A549 (cell line): ENCODE measurements around the gene MMP1. TPM values are rescaled to one million over a fixed set of nuclear protein-coding genes. Genes with fewer than 3 reads are reported as not detected.

Experiments used
- ATAC-seq, 2 experiments: fragments of 200-7000 bp in 1 of 2; fragments of >200 bp in 1 of 2; cut with Nextera tagmentation in 1 of 2; cut with Tn5 transposase in 1 of 2; 3 replicates each; pipeline versions ENCODE4 v1.8.0 to v1.9.1; 2018 to 2020; ENCODE audit warnings: mild to moderate bottlenecking in 1 of 2, moderate library complexity in 1 of 2
- CTCF ChIA-PET: fragments of 300-600 bp; sonication (Branson Sonifier 250); formaldehyde crosslinking; extraction: SDS; loops from one replicate; lab custom pipeline; 2021; ENCODE audit warnings: antibody characterized with exemption, inconsistent platforms; lab: Yijun Ruan, JAX
- POLR2A ChIA-PET: fragments of 350-600 bp; formaldehyde crosslinking; extraction: SDS; loops from one replicate; lab custom pipeline; 2021; ENCODE audit warnings: antibody characterized with exemption, inconsistent platforms; lab: Yijun Ruan, JAX
- DNase-seq, 2 experiments: peaks; one replicate each; pipeline versions ENCODE4 v3.0.0 to v3.0.0-alpha.2; 2011 to 2016; ENCODE audit warnings: low read depth in 1 of 2, low spot score in 1 of 2
- FAIRE-seq: peaks from 2 replicates; lab custom pipeline; 2011; peaks lifted over from hg19 to GRCh38; lab: Jason Lieb, UNC
- H3K27ac ChIP-seq, 2 experiments: fragments of >200 bp; sonication (Bioruptor Twin); formaldehyde crosslinking; 3 replicates each; pipeline ENCODE4 v1.5.1; 2016 to 2017
- H3K4me1 ChIP-seq: fragments of >200 bp; sonication (Bioruptor Twin); formaldehyde crosslinking; 3 replicates; pipeline ENCODE4 v1.6.1; 2016
- H3K4me2 ChIP-seq: fragments of >200 bp; sonication (Bioruptor Twin); formaldehyde crosslinking; 3 replicates; pipeline ENCODE4 v1.6.1; 2016
- H3K4me3 ChIP-seq: fragments of >200 bp; sonication (Bioruptor Twin); formaldehyde crosslinking; 3 replicates; pipeline ENCODE4 v1.5.1; 2016
- H3K9me3 ChIP-seq: fragments of >200 bp; sonication (Bioruptor Twin); formaldehyde crosslinking; 3 replicates; pipeline ENCODE4 v1.6.1; 2016
- CBX8 ChIP-seq: fragments of 200-600 bp; sonication (generic); IDR thresholded peaks from 2 replicates; pipeline ENCODE4 v1.6.1; 2016
- CEBPB ChIP-seq, 2 experiments: fragments of >200 bp in 1 of 2; sonication (Bioruptor Twin) in 1 of 2; formaldehyde crosslinking in 1 of 2; IDR thresholded peaks; 2 replicates each; pipeline ENCODE4 v1.6.1; 2012 to 2016
- CHD4 ChIP-seq: fragments of 200-600 bp; sonication (generic); IDR thresholded peaks from 2 replicates; pipeline ENCODE4 v1.6.1; 2016; ENCODE audit warnings: antibody characterized with exemption, mild to moderate bottlenecking, borderline replicate concordance
- CTCF ChIP-seq: fragments of >200 bp; sonication (Bioruptor Twin); formaldehyde crosslinking; IDR thresholded peaks from 3 replicates; pipeline ENCODE4 v1.5.1; 2016
- FOSL2 ChIP-seq, 2 experiments: fragments of 450-650 bp in 1 of 2; fragments of >200 bp in 1 of 2; sonication (Bioruptor Twin) in 1 of 2; formaldehyde crosslinking; IDR thresholded peaks; 2 replicates each; pipeline versions ENCODE4 v1.5.0 to v1.6.1; 2016 to 2020; ENCODE audit warnings: mild to moderate bottlenecking in 1 of 2, moderate library complexity in 1 of 2
- GATA3 ChIP-seq: IDR thresholded peaks from 2 replicates; pipeline ENCODE4 v1.6.1; 2012; ENCODE audit warnings: borderline replicate concordance
- HDAC2 ChIP-seq: fragments of 200-600 bp; sonication (generic); IDR thresholded peaks from 2 replicates; pipeline ENCODE4 v1.6.1; 2016
- HES2 ChIP-seq: fragments of >200 bp; sonication (Bioruptor Twin); formaldehyde crosslinking; IDR thresholded peaks from 2 replicates; pipeline ENCODE4 v1.6.1; 2016
- JUN ChIP-seq, 2 experiments: fragments of >200 bp; sonication (Bioruptor Twin); formaldehyde crosslinking; IDR thresholded peaks; 2 replicates in 1 of 2; 3 replicates in 1 of 2; pipeline ENCODE4 v1.6.1; 2016 to 2017
- KDM1A ChIP-seq: fragments of 200-600 bp; sonication (generic); IDR thresholded peaks from 2 replicates; pipeline ENCODE4 v1.6.1; 2016; ENCODE audit warnings: low read depth, mild to moderate bottlenecking
- NPAS2 ChIP-seq: fragments of 250-450 bp; sonication (Bioruptor Pico); IDR thresholded peaks from 2 replicates; pipeline ENCODE4 v1.8.0; 2022; ENCODE audit warnings: mild to moderate bottlenecking, moderate library complexity, borderline replicate concordance
- PHF8 ChIP-seq: fragments of 200-600 bp; sonication (generic); IDR thresholded peaks from 2 replicates; pipeline ENCODE4 v1.6.1; 2016; ENCODE audit warnings: low read depth, mild to moderate bottlenecking, antibody characterized with exemption, moderate library complexity, borderline replicate concordance
- POLR2A ChIP-seq: IDR thresholded peaks from 2 replicates; pipeline ENCODE4 v1.6.1; 2012; ENCODE audit warnings: mild to moderate bottlenecking, low read length
- RCOR1 ChIP-seq: fragments of 150-350 bp; IDR thresholded peaks from 2 replicates; pipeline ENCODE4 v1.6.1; 2014; ENCODE audit warnings: antibody characterized with exemption, low read length, low read depth
- RFX5 ChIP-seq: fragments of 450-650 bp; IDR thresholded peaks from 2 replicates; pipeline ENCODE4 v1.7.1; 2014; ENCODE audit warnings: antibody characterized with exemption, mild to moderate bottlenecking, moderate library complexity
- SMC3 ChIP-seq: fragments of >200 bp; sonication (Bioruptor Twin); formaldehyde crosslinking; IDR thresholded peaks from 3 replicates; pipeline ENCODE4 v1.6.1; 2018; ENCODE audit warnings: inconsistent platforms
- SREBF2 ChIP-seq: fragments of 450-650 bp; IDR thresholded peaks from 2 replicates; pipeline ENCODE4 v1.6.1; 2014; ENCODE audit warnings: mild to moderate bottlenecking, moderate library complexity
- ZNF302 ChIP-seq: fragments of 250-450 bp; sonication (Bioruptor Pico); IDR thresholded peaks from 2 replicates; pipeline ENCODE4 v1.9.0; 2021; ENCODE audit warnings: inconsistent platforms, mild to moderate bottlenecking, moderate library complexity
- WGBS: methylation state at CpG from one replicate; pipeline ENCODE4 v1.1.6; 2017; ENCODE audit errors: missing lambda C conversion rate; 5-methylcytosine and 5-hydroxymethylcytosine counted together
- polyA plus RNA-seq, 4 experiments: library from polyadenylated mRNA; depleted of rRNA in 3 of 4; stranded (reverse); fragments of >200 nt; fragmentation: RNase III in 1 of 4; extraction: RNeasy Plus Mini Kit Qiagen cat#74134 plus additional on column Dnase treatment in 1 of 4; gene quantifications; 2 replicates in 3 of 4; 3 replicates in 1 of 4; pipeline ENCODE4 v1.2.3, GENCODE V29; 2011 to 2017
- TF ChIP-seq, protein P1 (sequence below): fragments of 250-450 bp; sonication (Bioruptor Pico); IDR thresholded peaks from 2 replicates; pipeline ENCODE4 v1.5.0; 2021; ENCODE audit warnings: mild to moderate bottlenecking, moderate library complexity, borderline replicate concordance
- TF ChIP-seq, protein P2 (sequence below): fragments of 150-350 bp; IDR thresholded peaks from 2 replicates; pipeline ENCODE4 v1.6.1; 2014; ENCODE audit warnings: low read depth, mild to moderate bottlenecking, low read length

The MMP1 gene
- polyA plus RNA-seq, 2 of the 4 experiments (the other 2 are of a cell fraction), result 0.06 to 0.12 TPM

- TF ChIP-seq NPAS2 (CRISPR knock-in tag) (no peak), ZNF302 (CRISPR knock-in tag) (no peak), CEBPB (IDR thresholded peaks at IDR 0.05) (no peak)
- TF ChIP-seq, protein P1, sequence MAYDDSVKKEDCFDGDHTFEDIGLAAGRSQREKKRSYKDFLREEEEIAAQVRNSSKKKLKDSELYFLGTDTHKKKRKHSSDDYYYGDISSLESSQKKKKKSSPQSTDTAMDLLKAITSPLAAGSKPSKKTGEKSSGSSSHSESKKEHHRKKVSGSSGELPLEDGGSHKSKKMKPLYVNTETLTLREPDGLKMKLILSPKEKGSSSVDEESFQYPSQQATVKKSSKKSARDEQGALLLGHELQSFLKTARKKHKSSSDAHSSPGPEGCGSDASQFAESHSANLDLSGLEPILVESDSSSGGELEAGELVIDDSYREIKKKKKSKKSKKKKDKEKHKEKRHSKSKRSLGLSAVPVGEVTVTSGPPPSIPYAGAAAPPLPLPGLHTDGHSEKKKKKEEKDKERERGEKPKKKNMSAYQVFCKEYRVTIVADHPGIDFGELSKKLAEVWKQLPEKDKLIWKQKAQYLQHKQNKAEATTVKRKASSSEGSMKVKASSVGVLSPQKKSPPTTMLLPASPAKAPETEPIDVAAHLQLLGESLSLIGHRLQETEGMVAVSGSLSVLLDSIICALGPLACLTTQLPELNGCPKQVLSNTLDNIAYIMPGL, result no peak
- TF ChIP-seq, all 56 proteins: peak for 5
Measured at GRCh38 chr11:102780491-102780918, 17.5 kb downstream of the MMP1 start, which contains the start of gene MMP10 (continued).

GRCh38 chr11:102776454-102776853 is 21.5 kb downstream of the MMP1 start:
- Histone ChIP-seq H3K4me1 (peaks cover 12% of the 10 kb centered on the region), H3K9me3 (no peaks in the 10 kb centered on the region), H3K4me2 (no peak overlapping the region), H3K27ac (no peak overlapping the region), H3K4me3 (no peak overlapping the region)
- WGBS, result 71% methylated on average over 5 of the region's 5 CpGs
- no peak for DNase-seq
- no peak for ATAC-seq
- FAIRE-seq, result no peak
- TF ChIP-seq FOSL2 (IDR thresholded peaks at IDR 0.05), result no peak
- TF ChIP-seq FOSL2 (CRISPR knock-in tag; IDR thresholded peaks at IDR 0.05), result no peak
- TF ChIP-seq GATA3, result no peak
- no peak for TF ChIP-seq POLR2A
- POLR2A ChIA-PET, result no interaction called here
- CTCF ChIA-PET, result interaction anchor here (1.5 kb wide), 1 partner anchor 44 kb away, joined by 3 read pairs; no protein-coding TSS in a partner anchor

DNA sequence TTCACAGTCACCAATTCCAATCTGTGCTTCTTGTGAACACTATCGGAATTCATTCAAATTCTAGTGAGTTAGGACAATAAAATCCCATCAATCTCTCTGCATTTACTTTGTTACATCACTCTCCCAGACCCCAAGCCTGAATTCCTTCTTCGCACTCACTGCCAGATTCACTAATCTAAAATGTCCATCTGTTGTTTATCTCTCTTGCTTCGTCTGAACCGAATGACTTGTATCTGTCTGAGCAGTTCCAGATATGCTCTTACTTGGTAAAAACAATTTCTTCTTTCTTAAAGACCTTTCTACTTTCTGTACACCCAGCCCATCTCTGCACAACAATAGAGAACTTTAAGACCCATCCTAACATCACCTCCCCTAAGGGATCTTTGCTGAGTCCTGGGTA is 24.6 kb downstream of the MMP1 start:
- Histone ChIP-seq H3K9me3 (no peaks in the 10 kb centered on the region), H3K27ac (no peak overlapping the region), H3K4me2 (no peak overlapping the region), H3K4me3 (no peak overlapping the region), H3K4me1 (no peaks in the 10 kb centered on the region)
- CTCF ChIA-PET, result no interaction called here
- POLR2A ChIA-PET, result no interaction called here
- 81% methylated on average over 4 of the region's 4 CpGs for WGBS
- ATAC-seq, result no peak
- TF ChIP-seq SREBF2, result no peak
- TF ChIP-seq RCOR1, result no peak
- no peak for TF ChIP-seq SMC3
- no peak for TF ChIP-seq CHD4
- TF ChIP-seq, protein P2, sequence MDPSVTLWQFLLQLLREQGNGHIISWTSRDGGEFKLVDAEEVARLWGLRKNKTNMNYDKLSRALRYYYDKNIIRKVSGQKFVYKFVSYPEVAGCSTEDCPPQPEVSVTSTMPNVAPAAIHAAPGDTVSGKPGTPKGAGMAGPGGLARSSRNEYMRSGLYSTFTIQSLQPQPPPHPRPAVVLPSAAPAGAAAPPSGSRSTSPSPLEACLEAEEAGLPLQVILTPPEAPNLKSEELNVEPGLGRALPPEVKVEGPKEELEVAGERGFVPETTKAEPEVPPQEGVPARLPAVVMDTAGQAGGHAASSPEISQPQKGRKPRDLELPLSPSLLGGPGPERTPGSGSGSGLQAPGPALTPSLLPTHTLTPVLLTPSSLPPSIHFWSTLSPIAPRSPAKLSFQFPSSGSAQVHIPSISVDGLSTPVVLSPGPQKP, result no peak
- TF ChIP-seq KDM1A, result no peak
- no peak for TF ChIP-seq PHF8
- no peak for TF ChIP-seq CTCF
- no peak for TF ChIP-seq HDAC2
- TF ChIP-seq JUN (IDR thresholded peaks at IDR 0.05), result no peak
- no peak for TF ChIP-seq CBX8
- no peak for TF ChIP-seq RFX5
- TF ChIP-seq HES2, result no peak
- FAIRE-seq, result no peak
- no peak for DNase-seq
